Right atrium auricular region (tissue), 2 donors: ENCODE results near the gene CCDC142. TPM values are rescaled to one million over a fixed set of nuclear protein-coding genes. Genes with fewer than 3 reads are reported as not detected.
A peak's percentile ranks its signal among the peaks of the same experiment; 100 is the strongest.

Experiments
- DNase-seq: peaks from one replicate; pipeline ENCODE4 v3.0.0-alpha.2; 2019; ENCODE audit warnings: low spot score
- H3K27ac ChIP-seq, 2 donors: fragments of 200-600 bp; sonication (generic); 1 replicate in 1 of 2; 2 replicates in 1 of 2; pipeline ENCODE4 v1.5.1; 2016 to 2019
- H3K27me3 ChIP-seq, 2 donors: fragments of 200-600 bp; sonication (generic); one replicate each; pipeline versions ENCODE4 v1.5.1 to v1.6.0; 2017 to 2019
- H3K36me3 ChIP-seq: fragments of 200-600 bp; sonication (generic); one replicate; pipeline ENCODE4 v1.5.1; 2016
- H3K4me1 ChIP-seq, 2 donors: fragments of 200-600 bp; sonication (generic); one replicate each; pipeline versions ENCODE4 v1.5.1 to v1.6.0; 2017 to 2019
- H3K4me3 ChIP-seq, 2 donors: fragments of 200-600 bp; sonication (generic); 1 replicate in 1 of 2; 2 replicates in 1 of 2; pipeline ENCODE4 v1.5.1; 2017 to 2019; ENCODE audit warnings: mild to moderate bottlenecking in 1 of 2, moderate library complexity in 1 of 2
- H3K9me3 ChIP-seq, 2 donors: fragments of 200-600 bp; sonication (generic); one replicate each; pipeline ENCODE4 v1.5.1; 2019
- CTCF ChIP-seq, 2 donors: fragments of 200-600 bp; sonication (generic); IDR thresholded peaks; one replicate each; pipeline ENCODE4 v1.5.1; 2019; ENCODE audit warnings: antibody characterized with exemption in 2 of 2
- total RNA-seq, 2 donors: library from RNA; depleted of rRNA; stranded (reverse); fragments of >200 nt; gene quantifications; one replicate each; pipeline ENCODE4 v1.1.0, GENCODE V29; 2016

The CCDC142 gene
- total RNA-seq: 10 to 100 TPM in 1 of 2 donors, 1 to 10 TPM in 1; 3.8 to 13.6 TPM

- Histone ChIP-seq H3K27me3 (no peaks in the 10 kb centered on the region), H3K27ac (peak within 1 kb of the TSS; percentile 88 to 91), H3K4me1 (peaks cover 0 to 31% of the 10 kb centered on the region in 2 donors), H3K9me3 (no peaks in the 10 kb centered on the region), H3K4me3 (peak within 1 kb of the TSS; percentile 78 to 83), H3K36me3 (peaks cover 7% of the 10 kb centered on the region)
- TF ChIP-seq CTCF (IDR thresholded peaks at IDR 0.05): peak; percentile 71 to 85
- peak; percentile 98 for DNase-seq
These were observed at the start of gene CCDC142, which contains the start of gene TTC31 for GRCh38 chr2:74482801-74483674. TSS of gene CCDC142 (minus strand) at chr2:74482998. CDS start at chr2:74482837, 161 bp downstream. TSS of gene TTC31 (plus strand) at chr2:74483081. CDS start at chr2:74483096, 15 bp downstream.

DNA sequence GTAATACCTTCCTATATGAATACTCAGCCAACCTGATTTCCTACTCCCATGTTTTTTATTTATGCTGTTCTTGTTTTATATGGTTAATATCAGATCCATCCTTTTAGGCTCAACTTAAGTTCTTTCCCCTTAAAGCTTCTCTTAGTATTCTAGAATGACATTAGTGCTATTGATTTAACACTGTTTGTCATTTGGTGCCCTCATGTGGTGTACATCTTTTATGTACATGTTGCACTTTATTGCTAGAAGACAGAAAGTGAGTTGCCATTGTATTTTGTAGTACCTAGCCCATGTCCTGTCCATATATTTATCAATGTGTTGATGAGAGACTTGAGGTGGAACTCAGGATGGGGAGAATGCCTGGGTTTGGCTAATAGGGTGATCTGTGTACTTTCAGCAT lies 49.4 kb upstream of the CCDC142 start:
- Histone ChIP-seq H3K27me3 (no peaks in the 10 kb centered on the region), H3K9me3 (no peaks in the 10 kb centered on the region), H3K27ac (no peak overlapping the region), H3K4me1 (peaks cover 0 to 30% of the 10 kb centered on the region in 2 donors), H3K36me3 (peaks cover 24% of the 10 kb centered on the region), H3K4me3 (no peak overlapping the region)
- DNase-seq: no peak
- no peak for TF ChIP-seq CTCF (IDR thresholded peaks at IDR 0.05)

DNA sequence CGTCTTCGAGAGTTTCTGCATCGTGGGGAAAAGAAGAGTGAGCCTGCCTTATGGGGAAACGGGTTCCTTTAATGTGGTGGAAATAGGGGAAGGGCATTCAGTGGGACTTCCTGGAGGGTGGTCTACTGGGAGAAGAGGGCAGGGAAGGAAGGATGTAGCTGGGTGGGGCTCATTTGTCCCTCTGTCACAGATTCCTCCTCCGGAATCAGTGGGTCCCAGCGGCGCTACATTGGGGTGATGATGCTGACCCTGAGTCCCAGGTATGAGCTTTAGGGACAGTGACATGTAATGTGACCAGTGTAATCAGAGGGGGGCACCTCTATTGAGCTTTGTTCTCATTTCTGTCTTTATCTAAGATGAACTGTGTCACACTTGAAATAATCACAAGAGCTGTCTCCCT lies 48.9 kb upstream of the CCDC142 start:
- Histone ChIP-seq H3K4me3 (no peak overlapping the region), H3K36me3 (peaks cover 30% of the 10 kb centered on the region), H3K9me3 (no peaks in the 10 kb centered on the region), H3K27ac (no peak overlapping the region), H3K27me3 (no peaks in the 10 kb centered on the region), H3K4me1 (peaks cover 0 to 30% of the 10 kb centered on the region in 2 donors)
- DNase-seq: no peak
- TF ChIP-seq CTCF (IDR thresholded peaks at IDR 0.05): no peak

GRCh38 chr2:74530239-74531187 lies 47.7 kb upstream of the CCDC142 start:
- H3K27me3 ChIP-seq: no peaks in the 10 kb centered on the region
- H3K4me3 ChIP-seq: peak overlapping the region; percentile 68 to 89
- no peak for TF ChIP-seq CTCF (IDR thresholded peaks at IDR 0.05)
- DNase-seq: no peak
- H3K36me3 ChIP-seq: peaks cover 36% of the 10 kb centered on the region
- peak overlapping the region; percentile 78 to 87 for H3K27ac ChIP-seq
- H3K9me3 ChIP-seq: no peaks in the 10 kb centered on the region
- peaks cover 0 to 30% of the 10 kb centered on the region in 2 donors for H3K4me1 ChIP-seq

GRCh38 chr2:74529357-74530238 lies 46.8 kb upstream of the CCDC142 start, which contains the start of the genes AUP1 and HTRA2:
TSS of gene AUP1 (minus strand) at chr2:74529706. CDS start at chr2:74529629, 77 bp downstream.
TSS of gene HTRA2 (plus strand) at chr2:74529933. CDS start at chr2:74530007, 74 bp downstream.
- peak; percentile 98 for DNase-seq
- TF ChIP-seq CTCF (IDR thresholded peaks at IDR 0.05): no peak
- H3K9me3 ChIP-seq: no peaks in the 10 kb centered on the region
- H3K4me3 ChIP-seq: peak within 1 kb of the TSS; percentile 68 to 89
- H3K27me3 ChIP-seq: no peaks in the 10 kb centered on the region
- peak within 1 kb of the TSS; percentile 78 to 87 for H3K27ac ChIP-seq
- H3K36me3 ChIP-seq: peaks cover 36% of the 10 kb centered on the region
- H3K4me1 ChIP-seq: peaks cover 0 to 30% of the 10 kb centered on the region in 2 donors
